H1 (cell line): ENCODE measurements around the gene TOMM40. TPM values are rescaled to one million over a fixed set of nuclear protein-coding genes. Genes with fewer than 3 reads are reported as not detected.

Source experiments
- CTCF ChIA-PET: fragments of 300-600 bp; sonication (Branson Sonifier 250); formaldehyde crosslinking; loops from one replicate; lab custom pipeline; 2021; ENCODE audit not compliant: partially characterized antibody; lab: Charles Lee
- POLR2A ChIA-PET: fragments of 300-600 bp; sonication (Branson Sonifier 250); formaldehyde crosslinking; loops from one replicate; lab custom pipeline; 2021; ENCODE audit warnings: inconsistent platforms; ENCODE audit not compliant: partially characterized antibody; lab: Charles Lee
- DNase-seq, 2 experiments: peaks; one replicate each; pipeline versions ENCODE4 v3.0.0 to v3.0.0-alpha.2; 2010 to 2022; ENCODE audit warnings: low spot score in 2 of 2, low read depth in 1 of 2, mixed read lengths in 1 of 2
- FAIRE-seq: peaks from 2 replicates; lab custom pipeline; 2011; peaks lifted over from hg19 to GRCh38; lab: Jason Lieb, UNC
- H2AFZ ChIP-seq: 2 replicates; pipeline ENCODE4 v1.8.1; 2012; ENCODE audit warnings: low read length, inconsistent platforms
- H2AK5ac ChIP-seq: 2 replicates; pipeline ENCODE4 v1.6.1; 2013; ENCODE audit warnings: low read depth, low read length
- H2BK120ac ChIP-seq: replicated peaks from 2 replicates; pipeline ENCODE3; 2013; ENCODE audit warnings: low read depth, low read length, inconsistent platforms
- H2BK12ac ChIP-seq: 2 replicates; pipeline ENCODE4 v1.6.1; 2013; ENCODE audit warnings: low read depth, low read length
- H2BK15ac ChIP-seq: 2 replicates; pipeline ENCODE4 v1.6.1; 2013; ENCODE audit warnings: low read length
- H2BK20ac ChIP-seq: 2 replicates; pipeline ENCODE4 v1.6.1; 2013; ENCODE audit warnings: low read length
- H2BK5ac ChIP-seq: 2 replicates; pipeline ENCODE4 v1.6.1; 2013; ENCODE audit warnings: low read depth, low read length
- H3K14ac ChIP-seq: 2 replicates; pipeline ENCODE4 v1.6.1; 2013; ENCODE audit warnings: inconsistent platforms; ENCODE audit not compliant: insufficient read length
- H3K18ac ChIP-seq: 2 replicates; pipeline ENCODE4 v1.6.1; 2013; ENCODE audit warnings: low read length; ENCODE audit errors: extremely low read depth
- H3K23ac ChIP-seq: 2 replicates; pipeline ENCODE4 v1.6.1; 2013; ENCODE audit warnings: inconsistent platforms; ENCODE audit not compliant: insufficient read length
- H3K23me2 ChIP-seq: 2 replicates; pipeline ENCODE4 v1.6.1; 2013; ENCODE audit warnings: low read depth, low read length
- H3K27ac ChIP-seq: 2 replicates; pipeline ENCODE4 v1.6.1; 2011; ENCODE audit warnings: low read depth, low read length, inconsistent platforms
- H3K27me3 ChIP-seq, 4 experiments: replicated peaks in 1 of 4; 1 replicate in 1 of 4; 2 replicates in 3 of 4; pipeline versions ENCODE4 v1.6.1 to v1.8.1; 2011 to 2013; ENCODE audit warnings: low read length in 3 of 4, mild to moderate bottlenecking in 3 of 4, inconsistent platforms in 2 of 4, mixed read lengths in 2 of 4, moderate library complexity in 1 of 4; ENCODE audit not compliant: control insufficient read depth in 3 of 4, insufficient read depth in 3 of 4; ENCODE audit errors: extremely low read depth in 1 of 4
- H3K36me3 ChIP-seq, 4 experiments: 2 replicates each; pipeline versions ENCODE4 v1.6.1 to v1.8.1; 2011 to 2013; ENCODE audit warnings: mild to moderate bottlenecking in 4 of 4, low read length in 3 of 4, moderate library complexity in 2 of 4, control low read depth in 1 of 4, inconsistent platforms in 1 of 4; ENCODE audit not compliant: insufficient read depth in 4 of 4, control insufficient read depth in 2 of 4
- H3K4ac ChIP-seq: replicated peaks from 2 replicates; pipeline ENCODE3; 2013; ENCODE audit warnings: low read length, low read depth, mixed read lengths, inconsistent platforms; ENCODE audit not compliant: insufficient read length
- H3K4me1 ChIP-seq, 4 experiments: replicated peaks in 1 of 4; 1 replicate in 1 of 4; 2 replicates in 3 of 4; pipeline versions ENCODE4 v1.6.1 to v1.8.1; 2011 to 2013; ENCODE audit warnings: low read length in 3 of 4, inconsistent platforms in 2 of 4, mixed read lengths in 1 of 4; ENCODE audit not compliant: insufficient read depth in 4 of 4, control insufficient read depth in 3 of 4
- H3K4me2 ChIP-seq, 2 experiments: 2 replicates each; pipeline versions ENCODE4 v1.6.1 to v1.8.1; 2011 to 2013; ENCODE audit warnings: low read depth in 2 of 2, low read length in 2 of 2, control low read depth in 1 of 2, inconsistent platforms in 1 of 2, mild to moderate bottlenecking in 1 of 2; ENCODE audit not compliant: insufficient read depth in 1 of 2
- H3K4me3 ChIP-seq, 4 experiments: fragments of 200-600, 300-600 bp in 1 of 4; sonication (generic), shearing (Covaris generic), sonication (Bioruptor Twin) in 1 of 4; 2 replicates each; pipeline versions ENCODE4 v1.5.1 to v1.8.1; 2011 to 2016; ENCODE audit warnings: low read length in 4 of 4, low read depth in 3 of 4, control low read depth in 2 of 4, inconsistent platforms in 2 of 4, mild to moderate bottlenecking in 2 of 4, mixed read lengths in 1 of 4, moderate library complexity in 1 of 4; ENCODE audit not compliant: insufficient read depth in 2 of 4; ENCODE audit errors: extremely low read depth in 1 of 4
- H3K56ac ChIP-seq: replicated peaks from 2 replicates; pipeline ENCODE3; 2013; ENCODE audit warnings: low read depth, mild to moderate bottlenecking, mixed read lengths, low read length, inconsistent platforms; ENCODE audit not compliant: insufficient read length
- H3K79me1 ChIP-seq: 2 replicates; pipeline ENCODE4 v1.6.1; 2013; ENCODE audit warnings: low read depth, low read length, control low read depth
- H3K79me2 ChIP-seq, 2 experiments: 2 replicates each; pipeline versions ENCODE4 v1.6.1 to v1.8.1; 2012 to 2013; ENCODE audit warnings: low read length in 2 of 2, mild to moderate bottlenecking in 2 of 2, inconsistent platforms in 1 of 2; ENCODE audit not compliant: insufficient read depth in 2 of 2, control insufficient read depth in 1 of 2
- H3K9ac ChIP-seq, 4 experiments: replicated peaks in 1 of 4; 1 replicate in 1 of 4; 2 replicates in 3 of 4; pipeline versions ENCODE4 v1.6.1 to v1.8.1; 2011 to 2013; ENCODE audit warnings: low read depth in 3 of 4, low read length in 3 of 4, control low read depth in 2 of 4, mild to moderate bottlenecking in 2 of 4, moderate library complexity in 2 of 4, inconsistent platforms in 1 of 4; ENCODE audit errors: extremely low read depth in 1 of 4
- H3K9me3 ChIP-seq, 2 experiments: 2 replicates each; pipeline versions ENCODE4 v1.6.1 to v1.8.1; 2012 to 2013; ENCODE audit warnings: mild to moderate bottlenecking in 2 of 2, moderate library complexity in 2 of 2, control low read depth in 1 of 2, inconsistent platforms in 1 of 2, low read depth in 1 of 2, low read length in 1 of 2, mixed read lengths in 1 of 2; ENCODE audit not compliant: insufficient read depth in 2 of 2
- H4K20me1 ChIP-seq, 2 experiments: replicated peaks in 1 of 2; 2 replicates each; pipeline versions ENCODE3 to v1.8.1; 2011 to 2013; ENCODE audit warnings: inconsistent platforms in 2 of 2, low read length in 2 of 2, mild to moderate bottlenecking in 1 of 2; ENCODE audit not compliant: insufficient read depth in 2 of 2, control insufficient read depth in 1 of 2
- H4K5ac ChIP-seq: 2 replicates; pipeline ENCODE4 v1.6.1; 2013; ENCODE audit warnings: low read length, low read depth, mixed read lengths, inconsistent platforms; ENCODE audit not compliant: insufficient read length
- H4K8ac ChIP-seq: 2 replicates; pipeline ENCODE4 v1.8.0; 2013; ENCODE audit warnings: mild to moderate bottlenecking, moderate library complexity, low read length, inconsistent platforms; ENCODE audit not compliant: insufficient read depth; ENCODE audit errors: extremely low read depth
- H4K91ac ChIP-seq: replicated peaks from 2 replicates; pipeline ENCODE3; 2013; ENCODE audit warnings: low read length, mixed read lengths, inconsistent platforms; ENCODE audit not compliant: insufficient read length
- KDM1A ChIP-seq: fragments of 200-600, 300-600 bp; sonication (generic); IDR thresholded peaks from 2 replicates; pipeline ENCODE4 v1.7.1; 2016; ENCODE audit warnings: mild to moderate bottlenecking, low read length, borderline replicate concordance
- RFX5 ChIP-seq: IDR thresholded peaks from 2 replicates; pipeline ENCODE4 v1.6.1; 2011; ENCODE audit warnings: low read depth, low read length, improper control_type of control experiment, borderline replicate concordance
- WGBS, 2 experiments: shearing (Covaris generic) in 1 of 2; methylation state at CpG; one replicate each; pipeline versions ENCODE4 v1.1.6 to v1.1.7; 2013 to 2015; ENCODE audit warnings: low lambda C conversion rate in 2 of 2, mixed read lengths in 2 of 2, inconsistent platforms in 1 of 2, low coverage in 1 of 2, missing lambda C conversion rate in 1 of 2; ENCODE audit not compliant: insufficient replicate concordance in 2 of 2, insufficient coverage in 1 of 2, insufficient read length in 1 of 2; ENCODE audit errors: extremely low coverage in 1 of 2, missing lambda C conversion rate in 1 of 2; 5-methylcytosine and 5-hydroxymethylcytosine counted together
- polyA plus RNA-seq, 7 experiments: library from polyadenylated mRNA; depleted of rRNA in 3 of 7; stranded (reverse) in 5 of 7; unstranded in 2 of 7; fragments of >200 nt in 5 of 7; fragments of 200-250 nt in 2 of 7; gene quantifications; 1 replicate in 5 of 7; 2 replicates in 1 of 7; 4 replicates in 1 of 7; pipeline versions ENCODE4 v1.2.1 to v1.2.3, GENCODE V29; 2011 to 2013; ENCODE audit warnings: missing spikeins in 2 of 7, mixed read lengths in 2 of 7
- total RNA-seq: library from RNA; stranded (reverse); fragmentation: NEBNext Ultra II Directional; extraction: Animal tissue kit (Norgen Biotek cat#: 25700); gene quantifications from 2 replicates; pipeline ENCODE4 v1.2.1, GENCODE V29; 2021

The TOMM40 gene
- total and polyA plus RNA-seq, 2 of the 8 experiments (the other 6 are each of a cell fraction or from before 2014, with no cell fraction given), result 154 to 179 TPM

GRCh38 chr19:44924243-44924725 is 33.2 kb downstream of the TOMM40 start:
- no peak overlapping the region for H2AK5ac ChIP-seq
- WGBS, 2 experiments, result 79% methylated on average over 8 of the region's 8 CpGs; no CpG with 5 or more reads in 1 of the 2 experiments
- H3K18ac ChIP-seq, result peak overlapping the region; percentile 6; the same call in 1 of the 2 replicates
- H4K5ac ChIP-seq, result no peak overlapping the region
- H3K4me3 ChIP-seq, result no peak overlapping the region
- TF ChIP-seq KDM1A (no peak), RFX5 (peak; percentile 42; the same call in 1 of the 2 replicates)
- no peak overlapping the region for H3K4ac ChIP-seq
- no peaks in the 10 kb centered on the region for H3K36me3 ChIP-seq
- no peaks in the 10 kb centered on the region for H3K23me2 ChIP-seq
- no peak overlapping the region for H2AFZ ChIP-seq
- H3K4me1 ChIP-seq, result peaks cover 0 to 5% (median 0%) of the 10 kb centered on the region in 4 experiments; a peak in 2 of 7 replicates
- no peak overlapping the region for H2BK120ac ChIP-seq
- ChIA-PET CTCF (interaction anchor here (1.3 kb wide), 1 partner anchor 20 kb away, joined by 3 read pairs; no protein-coding TSS in a partner anchor), POLR2A (interaction anchor here (1.6 to 2.9 kb wide), 3 partner anchors 10 to 18 kb away, joined by 4 to 15 read pairs (median 13); partner anchors contain the start of genes APOC1 and APOE)
- no peak overlapping the region for H3K27ac ChIP-seq
- H3K79me2 ChIP-seq, result no peaks in the 10 kb centered on the region
- H3K14ac ChIP-seq, result no peak overlapping the region
- peak overlapping the region; percentile 76; the same call in 1 of the 2 replicates for H2BK12ac ChIP-seq
- H2BK20ac ChIP-seq, result no peak overlapping the region
- H2BK5ac ChIP-seq, result no peak overlapping the region
- peaks cover 0 to 4% of the 10 kb centered on the region in 2 experiments; a peak in 1 of 4 replicates for H3K9me3 ChIP-seq
- DNase-seq (no peak), FAIRE-seq (no peak)
- H4K20me1 ChIP-seq, result no peaks in the 10 kb centered on the region
- H3K23ac ChIP-seq, result no peak overlapping the region
- H3K9ac ChIP-seq, result peak overlapping the region in 1 of 4 experiments; percentile 32; a peak in 1 of 7 replicates
- H3K79me1 ChIP-seq, result no peaks in the 10 kb centered on the region
- H3K4me2 ChIP-seq, result no peak overlapping the region
- H3K56ac ChIP-seq, result no peak overlapping the region
- no peak overlapping the region for H2BK15ac ChIP-seq
- peak overlapping the region; percentile 54 for H4K91ac ChIP-seq
- H4K8ac ChIP-seq, result no peak overlapping the region
- H3K27me3 ChIP-seq, result peaks cover 0 to 1% (median 0%) of the 10 kb centered on the region in 4 experiments; a peak in 1 of 7 replicates
